CD14-positive monocyte (primary cell): Measurements from ENCODE around the gene FABP7. TPM values are rescaled to one million over a fixed set of nuclear protein-coding genes. Genes with fewer than 3 reads are reported as not detected.

Source experiments
- DNase-seq, 3 donors: peaks; one replicate each; pipeline ENCODE4 v3.0.0-alpha.2; 2011 to 2022
- H2AFZ ChIP-seq: 2 replicates; pipeline ENCODE4 v1.6.0; 2012; ENCODE audit warnings: mild to moderate bottlenecking, low read depth, low read length, inconsistent platforms; ENCODE audit not compliant: insufficient read depth, poor library complexity, severe bottlenecking
- H3K27ac ChIP-seq, 2 donors: 1 replicate in 1 of 2; 2 replicates in 1 of 2; pipeline ENCODE4 v1.5.1; 2012 to 2013; ENCODE audit warnings: low read length in 2 of 2, control low read depth in 1 of 2, inconsistent platforms in 1 of 2, low read depth in 1 of 2, mild to moderate bottlenecking in 1 of 2
- H3K27me3 ChIP-seq, 2 donors: one replicate each; pipeline versions ENCODE4 v1.6.0 to v1.6.1; 2011 to 2013; ENCODE audit warnings: low read length in 2 of 2; ENCODE audit not compliant: control insufficient read depth in 2 of 2, insufficient read depth in 2 of 2
- H3K36me3 ChIP-seq, 2 donors: replicated peaks in 1 of 2; 1 replicate in 1 of 2; 2 replicates in 1 of 2; pipeline versions ENCODE4 v1.5.1 to v1.6.1; 2012 to 2013; ENCODE audit warnings: low read length in 2 of 2, control low read depth in 1 of 2, inconsistent platforms in 1 of 2, mild to moderate bottlenecking in 1 of 2; ENCODE audit not compliant: insufficient read depth in 2 of 2, control insufficient read depth in 1 of 2
- H3K4me1 ChIP-seq, 2 donors: 1 replicate in 1 of 2; 2 replicates in 1 of 2; pipeline versions ENCODE4 v1.5.1 to v1.6.1; 2012 to 2013; ENCODE audit warnings: low read length in 2 of 2, control low read depth in 1 of 2, inconsistent platforms in 1 of 2, mild to moderate bottlenecking in 1 of 2, moderate library complexity in 1 of 2; ENCODE audit not compliant: insufficient read depth in 2 of 2, control insufficient read depth in 1 of 2
- H3K4me2 ChIP-seq: replicated peaks from 2 replicates; pipeline ENCODE3; 2012; ENCODE audit warnings: low read length, moderate library complexity, mild to moderate bottlenecking; ENCODE audit not compliant: poor library complexity, severe bottlenecking; ENCODE audit errors: extremely low read depth
- H3K4me3 ChIP-seq, 3 experiments: fragments of 200-600 bp in 1 of 3; sonication (generic) in 1 of 3; replicated peaks in 1 of 3; 1 replicate in 2 of 3; 2 replicates in 1 of 3; pipeline ENCODE4 v1.5.1; 2011 to 2013; ENCODE audit warnings: low read length in 3 of 3, mild to moderate bottlenecking in 3 of 3, control low read depth in 2 of 3, low read depth in 2 of 3, inconsistent platforms in 1 of 3, moderate library complexity in 1 of 3
- H3K79me2 ChIP-seq: 2 replicates; pipeline ENCODE4 v1.6.0; 2012; ENCODE audit warnings: mild to moderate bottlenecking, control low read depth, inconsistent platforms, low read length, moderate library complexity; ENCODE audit not compliant: insufficient read depth
- H3K9ac ChIP-seq: 2 replicates; pipeline ENCODE4 v1.6.0; 2017; ENCODE audit warnings: low read length, mild to moderate bottlenecking; ENCODE audit not compliant: insufficient read depth, poor library complexity, severe bottlenecking
- H3K9me3 ChIP-seq, 2 donors: replicated peaks in 1 of 2; 1 replicate in 1 of 2; 2 replicates in 1 of 2; pipeline versions ENCODE4 v1.5.1 to v1.6.1; 2012 to 2013; ENCODE audit warnings: low read length in 2 of 2, control low read depth in 1 of 2; ENCODE audit not compliant: control insufficient read depth in 1 of 2, insufficient read depth in 1 of 2
- H4K20me1 ChIP-seq: 2 replicates; pipeline ENCODE4 v1.6.0; 2012; ENCODE audit warnings: mild to moderate bottlenecking, low read length, control low read depth, moderate library complexity; ENCODE audit not compliant: insufficient read depth
- H3K27ac Mint-ChIP-seq, 7 donors: one replicate each; pipeline ENCODE4 v1.8.0; 2020; ENCODE audit warnings: mild to moderate bottlenecking in 7 of 7, mixed read lengths in 7 of 7, moderate library complexity in 6 of 7, inconsistent platforms in 2 of 7
- H3K27me3 Mint-ChIP-seq, 3 donors: one replicate each; pipeline ENCODE4 v1.8.0; 2021 to 2022; ENCODE audit warnings: low read depth in 3 of 3, mild to moderate bottlenecking in 3 of 3, mixed read lengths in 3 of 3, moderate library complexity in 3 of 3, inconsistent platforms in 1 of 3
- H3K36me3 Mint-ChIP-seq, 2 donors: one replicate each; pipeline ENCODE4 v1.8.0; 2020; ENCODE audit warnings: mixed read lengths in 2 of 2, inconsistent platforms in 1 of 2, mild to moderate bottlenecking in 1 of 2
- H3K4me1 Mint-ChIP-seq: one replicate; pipeline ENCODE4 v1.8.0; 2020; ENCODE audit warnings: mild to moderate bottlenecking, mixed read lengths
- H3K4me3 Mint-ChIP-seq, 2 donors: one replicate each; pipeline ENCODE4 v1.8.0; 2020; ENCODE audit warnings: mild to moderate bottlenecking in 2 of 2, mixed read lengths in 2 of 2, moderate library complexity in 1 of 2
- H3K9me3 Mint-ChIP-seq, 7 donors: one replicate each; pipeline ENCODE4 v1.8.0; 2020 to 2022; ENCODE audit warnings: mixed read lengths in 7 of 7, mild to moderate bottlenecking in 6 of 7, moderate library complexity in 6 of 7, inconsistent platforms in 2 of 7
- WGBS: methylation state at CpG from one replicate; pipeline ENCODE4 v1.1.5; 2013; ENCODE audit warnings: missing lambda C conversion rate; ENCODE audit not compliant: insufficient coverage; 5-methylcytosine and 5-hydroxymethylcytosine counted together
- intact Hi-C, 2 donors: fragments of 100-400 bp; cut with micrococcal nuclease; formaldehyde crosslinking; loops; one replicate each; pipeline versions ENCODE4 v1.15.0 to v1.15.1; 2023
- polyA plus RNA-seq, 3 donors: library from polyadenylated mRNA; depleted of rRNA in 1 of 3; unstranded in 2 of 3; stranded (reverse) in 1 of 3; fragments of 300-500 nt in 2 of 3; fragments of >200 nt in 1 of 3; fragmentation: Illumina TruSeq in 2 of 3; gene quantifications; 1 replicate in 2 of 3; 2 replicates in 1 of 3; pipeline ENCODE4 v1.2.3, GENCODE V29; 2012 to 2021
- TF ChIP-seq, protein P1 (sequence below): fragments of 200-600 bp; IDR thresholded peaks from one replicate; pipeline ENCODE4 v1.8.0; 2022; ENCODE audit warnings: antibody characterized with exemption, mild to moderate bottlenecking

FABP7 gene
- polyA plus RNA-seq, 3 donors = not detected

DNA sequence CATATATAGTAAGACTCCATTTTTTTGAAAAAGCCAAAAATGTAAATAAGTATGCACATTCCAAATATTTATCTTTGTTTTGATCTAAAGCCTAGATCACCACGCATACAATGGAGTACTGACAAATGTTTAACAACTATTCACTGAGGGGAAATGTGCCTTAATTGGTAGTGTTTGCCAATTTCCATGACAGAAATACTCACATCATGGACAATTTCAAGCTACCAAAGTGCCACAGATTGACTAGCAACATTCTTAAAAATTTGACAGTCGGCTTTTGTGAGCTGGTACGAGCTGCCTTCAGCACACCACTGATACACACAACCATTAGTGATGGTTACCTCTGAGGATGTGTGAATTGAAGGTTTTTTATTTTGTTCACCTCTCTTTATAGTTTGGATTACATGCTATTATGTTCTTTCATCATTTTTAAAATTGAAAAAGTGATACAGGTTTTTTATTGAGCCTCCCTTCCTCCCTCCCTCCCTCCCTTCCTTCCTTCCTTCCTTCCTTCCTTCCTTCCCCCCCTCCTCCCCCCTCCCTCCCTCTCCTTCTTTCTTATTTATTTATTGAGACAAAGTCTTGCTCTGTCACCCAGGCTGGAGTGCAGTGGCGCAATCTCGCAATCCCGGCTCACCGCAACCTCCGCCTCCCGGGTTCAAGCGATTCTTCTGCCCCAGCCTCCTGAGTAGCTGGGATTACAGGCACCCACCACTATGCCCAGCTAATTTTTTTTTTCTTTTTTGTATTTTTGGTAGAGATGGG, 28.8 kb downstream of the FABP7 start:
- no peak overlapping the region for H3K27ac Mint-ChIP-seq
- WGBS = 93% methylated on average over 3 of the region's 10 CpGs
- intact Hi-C loops = no loop called here
- H3K9me3 Mint-ChIP-seq = peaks cover 0 to 3% (median 0%) of the 10 kb centered on the region in 7 donors
- H4K20me1 ChIP-seq = no peaks in the 10 kb centered on the region
- H3K27me3 Mint-ChIP-seq = peaks cover 4 to 5% (median 5%) of the 10 kb centered on the region in 3 donors
- H3K27ac ChIP-seq = no peak overlapping the region
- H3K36me3 Mint-ChIP-seq = peaks cover 51 to 78% of the 10 kb centered on the region in 2 donors
- no peak overlapping the region for H2AFZ ChIP-seq
- H3K4me1 ChIP-seq = no peaks in the 10 kb centered on the region
- TF ChIP-seq, protein P1, sequence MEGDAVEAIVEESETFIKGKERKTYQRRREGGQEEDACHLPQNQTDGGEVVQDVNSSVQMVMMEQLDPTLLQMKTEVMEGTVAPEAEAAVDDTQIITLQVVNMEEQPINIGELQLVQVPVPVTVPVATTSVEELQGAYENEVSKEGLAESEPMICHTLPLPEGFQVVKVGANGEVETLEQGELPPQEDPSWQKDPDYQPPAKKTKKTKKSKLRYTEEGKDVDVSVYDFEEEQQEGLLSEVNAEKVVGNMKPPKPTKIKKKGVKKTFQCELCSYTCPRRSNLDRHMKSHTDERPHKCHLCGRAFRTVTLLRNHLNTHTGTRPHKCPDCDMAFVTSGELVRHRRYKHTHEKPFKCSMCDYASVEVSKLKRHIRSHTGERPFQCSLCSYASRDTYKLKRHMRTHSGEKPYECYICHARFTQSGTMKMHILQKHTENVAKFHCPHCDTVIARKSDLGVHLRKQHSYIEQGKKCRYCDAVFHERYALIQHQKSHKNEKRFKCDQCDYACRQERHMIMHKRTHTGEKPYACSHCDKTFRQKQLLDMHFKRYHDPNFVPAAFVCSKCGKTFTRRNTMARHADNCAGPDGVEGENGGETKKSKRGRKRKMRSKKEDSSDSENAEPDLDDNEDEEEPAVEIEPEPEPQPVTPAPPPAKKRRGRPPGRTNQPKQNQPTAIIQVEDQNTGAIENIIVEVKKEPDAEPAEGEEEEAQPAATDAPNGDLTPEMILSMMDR = no peak
- no peaks in the 10 kb centered on the region for H3K9me3 ChIP-seq
- no peak overlapping the region for H3K9ac ChIP-seq
- no peaks in the 10 kb centered on the region for H3K79me2 ChIP-seq
- no peaks in the 10 kb centered on the region for H3K27me3 ChIP-seq
- no peak for DNase-seq
- no peak overlapping the region for H3K4me3 Mint-ChIP-seq
- peaks cover 47 to 75% of the 10 kb centered on the region in 2 donors for H3K36me3 ChIP-seq
- H3K4me3 ChIP-seq = no peak overlapping the region
- no peak overlapping the region for H3K4me2 ChIP-seq
- H3K4me1 Mint-ChIP-seq = no peaks in the 10 kb centered on the region

DNA sequence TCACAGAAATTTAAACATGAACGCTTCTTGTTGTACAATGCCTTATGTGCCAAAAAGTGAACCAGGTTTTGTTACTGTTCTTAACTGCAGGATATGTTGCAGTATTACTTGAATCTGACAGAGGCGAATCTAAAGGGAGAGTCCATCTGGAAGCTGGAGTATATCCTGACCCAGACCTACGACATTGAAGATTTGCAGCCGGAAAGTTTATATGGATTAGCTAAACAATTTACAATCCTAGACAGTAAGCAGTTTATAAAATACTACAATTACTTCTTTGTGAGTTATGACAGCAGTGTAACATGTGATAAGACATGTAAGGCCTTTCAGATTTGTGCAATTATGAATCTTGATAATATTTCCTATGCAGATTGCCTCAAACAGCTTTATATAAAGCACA, 29.5 kb downstream of the FABP7 start:
- peaks cover 4 to 6% (median 5%) of the 10 kb centered on the region in 3 donors for H3K27me3 Mint-ChIP-seq
- WGBS = 100% methylated on average over 1 of the region's 4 CpGs
- intact Hi-C loops = no loop called here

More for the DNA sequence above, 29.5 kb downstream of the FABP7 start:
- H3K4me1 ChIP-seq = no peaks in the 10 kb centered on the region
- no peak overlapping the region for H3K4me2 ChIP-seq
- DNase-seq = no peak
- no peak overlapping the region for H2AFZ ChIP-seq
- peaks cover 44 to 71% of the 10 kb centered on the region in 2 donors for H3K36me3 Mint-ChIP-seq
- H3K4me1 Mint-ChIP-seq = no peaks in the 10 kb centered on the region
- H3K9me3 ChIP-seq = no peaks in the 10 kb centered on the region
- no peak overlapping the region for H3K4me3 ChIP-seq
- H3K27ac ChIP-seq = no peak overlapping the region
- peaks cover 46 to 68% of the 10 kb centered on the region in 2 donors for H3K36me3 ChIP-seq
- H3K79me2 ChIP-seq = no peaks in the 10 kb centered on the region
- H3K27ac Mint-ChIP-seq = peak overlapping the region in 1 of 7 donors; percentile 23
- no peak overlapping the region for H3K4me3 Mint-ChIP-seq
- no peak overlapping the region for H3K9ac ChIP-seq
- TF ChIP-seq, protein P1 = no peak
- no peaks in the 10 kb centered on the region for H4K20me1 ChIP-seq
- peaks cover 0 to 3% (median 0%) of the 10 kb centered on the region in 7 donors for H3K9me3 Mint-ChIP-seq
- H3K27me3 ChIP-seq = no peaks in the 10 kb centered on the region
